MM.1S (cell line): ENCODE results near the gene MAG.

Source experiments
- EZH2 ChIP-seq: fragments of 300-600 bp; sonication (generic); optimal IDR thresholded peaks from 2 replicates; pipeline ENCODE3; 2017; ENCODE audit warnings: low read depth, mild to moderate bottlenecking, antibody characterized with exemption, low read length, mixed read lengths
- EZH2phosphoT487 ChIP-seq: fragments of 300-600 bp; sonication (generic); IDR thresholded peaks from 2 replicates; pipeline ENCODE4 v1.6.1; 2018; ENCODE audit warnings: antibody characterized with exemption, low read length
- TF ChIP-seq, protein P1 (sequence below): fragments of 300-600 bp; sonication (generic); IDR thresholded peaks from 2 replicates; pipeline ENCODE4 v1.5.1; 2016; ENCODE audit warnings: antibody characterized with exemption, low read length, mixed read lengths

DNA sequence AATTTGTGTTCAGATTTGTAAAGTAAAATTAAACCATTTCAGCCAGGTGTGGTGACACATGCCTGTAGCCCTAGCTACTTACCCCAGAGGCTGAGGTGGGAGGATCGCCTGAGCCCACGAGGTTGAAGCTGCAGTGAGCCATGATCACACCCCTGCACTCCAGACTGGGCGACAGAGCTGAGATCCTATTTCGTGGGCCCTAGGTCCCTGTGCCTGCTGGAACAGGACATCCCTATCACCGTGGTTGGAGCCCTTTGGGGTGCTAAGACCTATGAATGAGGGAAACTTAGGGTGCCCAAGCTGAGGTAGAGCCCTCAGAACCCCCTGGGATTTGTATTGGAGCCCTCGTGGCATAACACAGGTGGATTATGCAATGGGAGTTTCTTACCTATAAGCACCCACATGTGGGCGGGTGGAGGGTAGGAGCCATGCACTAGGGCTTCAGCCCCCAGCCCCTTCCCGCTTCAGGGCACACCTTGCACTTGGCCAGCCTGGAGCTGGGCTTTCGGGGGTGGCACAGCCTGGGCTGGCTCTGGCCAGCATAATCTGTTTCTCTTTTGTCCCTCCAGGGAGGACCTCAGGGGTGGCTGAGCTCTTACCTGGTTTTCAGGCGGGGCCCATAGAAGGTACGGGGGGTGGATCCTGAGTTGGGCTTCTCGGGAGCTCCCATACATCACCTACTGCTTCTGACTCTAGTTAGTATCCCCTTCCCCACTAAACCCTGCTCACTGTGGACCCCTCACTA, 30.4 kb upstream of the MAG start:
- TF ChIP-seq EZH2phosphoT487 (no peak), EZH2 (no peak)
- TF ChIP-seq, protein P1, sequence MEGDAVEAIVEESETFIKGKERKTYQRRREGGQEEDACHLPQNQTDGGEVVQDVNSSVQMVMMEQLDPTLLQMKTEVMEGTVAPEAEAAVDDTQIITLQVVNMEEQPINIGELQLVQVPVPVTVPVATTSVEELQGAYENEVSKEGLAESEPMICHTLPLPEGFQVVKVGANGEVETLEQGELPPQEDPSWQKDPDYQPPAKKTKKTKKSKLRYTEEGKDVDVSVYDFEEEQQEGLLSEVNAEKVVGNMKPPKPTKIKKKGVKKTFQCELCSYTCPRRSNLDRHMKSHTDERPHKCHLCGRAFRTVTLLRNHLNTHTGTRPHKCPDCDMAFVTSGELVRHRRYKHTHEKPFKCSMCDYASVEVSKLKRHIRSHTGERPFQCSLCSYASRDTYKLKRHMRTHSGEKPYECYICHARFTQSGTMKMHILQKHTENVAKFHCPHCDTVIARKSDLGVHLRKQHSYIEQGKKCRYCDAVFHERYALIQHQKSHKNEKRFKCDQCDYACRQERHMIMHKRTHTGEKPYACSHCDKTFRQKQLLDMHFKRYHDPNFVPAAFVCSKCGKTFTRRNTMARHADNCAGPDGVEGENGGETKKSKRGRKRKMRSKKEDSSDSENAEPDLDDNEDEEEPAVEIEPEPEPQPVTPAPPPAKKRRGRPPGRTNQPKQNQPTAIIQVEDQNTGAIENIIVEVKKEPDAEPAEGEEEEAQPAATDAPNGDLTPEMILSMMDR = no peak
